Upper lobe of right lung (tissue), 1 donor: ENCODE data around the gene GAB3. TPM values are rescaled to one million over a fixed set of nuclear protein-coding genes. Genes with fewer than 3 reads are reported as not detected.

Experiments
- ATAC-seq: fragments of 200-7000 bp; cut with Tn5 transposase; one replicate; pipeline ENCODE4 v1.9.1; 2020; ENCODE audit warnings: mild to moderate bottlenecking, moderate library complexity
- DNase-seq: peaks from one replicate; pipeline ENCODE4 v3.0.0-alpha.2; 2020
- H3K27ac ChIP-seq: fragments of 200-600 bp; one replicate; pipeline ENCODE4 v1.8.0; 2022
- H3K27me3 ChIP-seq: fragments of 200-600 bp; one replicate; pipeline ENCODE4 v1.8.0; 2022; ENCODE audit warnings: mild to moderate bottlenecking
- H3K36me3 ChIP-seq: fragments of 200-600 bp; one replicate; pipeline ENCODE4 v1.8.0; 2022
- H3K4me1 ChIP-seq: fragments of 200-600 bp; one replicate; pipeline ENCODE4 v1.8.0; 2022
- H3K4me3 ChIP-seq: fragments of 200-600 bp; one replicate; pipeline ENCODE4 v1.8.0; 2022; ENCODE audit warnings: mild to moderate bottlenecking
- H3K9me3 ChIP-seq: fragments of 200-600 bp; one replicate; pipeline ENCODE4 v1.8.0; 2022
- intact Hi-C: fragments of 100-400 bp; cut with DNase I; formaldehyde crosslinking; loops from one replicate; pipeline ENCODE4 v1.11.0; 2022
- total RNA-seq: library from RNA; stranded (reverse); fragmentation: NEBNext Ultra II Directional; extraction: Animal tissue kit (Norgen Biotek cat#: 25700); gene quantifications from one replicate; pipeline ENCODE4 v1.2.1, GENCODE V29; 2021
- TF ChIP-seq, protein P1 (sequence below): fragments of 200-600 bp; IDR thresholded peaks from one replicate; pipeline ENCODE4 v1.8.0; 2022; ENCODE audit warnings: antibody characterized with exemption
- donor health status: DM: no; HTN: yes; CAD: no; lungs with severe emphysema.

Gene GAB3
- total RNA-seq, 1 donor from 2014 or later = 12.9 TPM

- Histone ChIP-seq H3K27ac (peak overlapping the region; percentile 82), H3K4me3 (no peak overlapping the region), H3K36me3 (no peaks in the 10 kb centered on the region), H3K27me3 (no peaks in the 10 kb centered on the region), H3K9me3 (no peaks in the 10 kb centered on the region), H3K4me1 (peaks cover 60% of the 10 kb centered on the region)
- ATAC-seq (peak; percentile 44), DNase-seq (no peak)
- TF ChIP-seq, protein P1, sequence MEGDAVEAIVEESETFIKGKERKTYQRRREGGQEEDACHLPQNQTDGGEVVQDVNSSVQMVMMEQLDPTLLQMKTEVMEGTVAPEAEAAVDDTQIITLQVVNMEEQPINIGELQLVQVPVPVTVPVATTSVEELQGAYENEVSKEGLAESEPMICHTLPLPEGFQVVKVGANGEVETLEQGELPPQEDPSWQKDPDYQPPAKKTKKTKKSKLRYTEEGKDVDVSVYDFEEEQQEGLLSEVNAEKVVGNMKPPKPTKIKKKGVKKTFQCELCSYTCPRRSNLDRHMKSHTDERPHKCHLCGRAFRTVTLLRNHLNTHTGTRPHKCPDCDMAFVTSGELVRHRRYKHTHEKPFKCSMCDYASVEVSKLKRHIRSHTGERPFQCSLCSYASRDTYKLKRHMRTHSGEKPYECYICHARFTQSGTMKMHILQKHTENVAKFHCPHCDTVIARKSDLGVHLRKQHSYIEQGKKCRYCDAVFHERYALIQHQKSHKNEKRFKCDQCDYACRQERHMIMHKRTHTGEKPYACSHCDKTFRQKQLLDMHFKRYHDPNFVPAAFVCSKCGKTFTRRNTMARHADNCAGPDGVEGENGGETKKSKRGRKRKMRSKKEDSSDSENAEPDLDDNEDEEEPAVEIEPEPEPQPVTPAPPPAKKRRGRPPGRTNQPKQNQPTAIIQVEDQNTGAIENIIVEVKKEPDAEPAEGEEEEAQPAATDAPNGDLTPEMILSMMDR = no peak
- intact Hi-C loops = no loop called here
Observed at GRCh38 chrX:154727871-154728270, 23.0 kb downstream of the GAB3 start.

DNA sequence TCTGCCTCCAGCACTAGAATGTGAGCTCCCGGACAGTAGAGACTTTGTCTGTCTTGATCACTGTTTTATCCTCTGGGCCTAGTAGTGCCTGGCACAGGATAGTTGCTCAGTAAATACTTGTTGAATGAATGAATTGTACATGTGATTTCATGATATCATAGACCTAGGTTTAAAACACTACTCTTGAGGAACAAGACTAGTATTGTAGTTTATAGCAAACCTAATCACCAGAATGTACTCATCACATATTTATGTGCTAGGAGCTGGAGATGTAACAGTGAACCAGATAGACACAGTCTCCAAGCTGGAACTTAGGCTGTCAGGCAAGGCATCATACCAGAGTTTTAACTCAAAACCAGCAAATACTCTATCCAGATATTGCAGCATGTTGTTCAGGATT, 23.5 kb downstream of the GAB3 start:
- Histone ChIP-seq H3K27ac (peak overlapping the region; percentile 82), H3K27me3 (no peaks in the 10 kb centered on the region), H3K4me3 (no peak overlapping the region), H3K36me3 (no peaks in the 10 kb centered on the region), H3K9me3 (no peaks in the 10 kb centered on the region), H3K4me1 (peaks cover 55% of the 10 kb centered on the region)
- ATAC-seq (no peak), DNase-seq (no peak)
- TF ChIP-seq, protein P1 = no peak
- intact Hi-C loops = no loop called here

- Histone ChIP-seq H3K9me3 (no peaks in the 10 kb centered on the region), H3K27me3 (no peaks in the 10 kb centered on the region), H3K36me3 (no peaks in the 10 kb centered on the region), H3K4me3 (no peak overlapping the region), H3K4me1 (peaks cover 35% of the 10 kb centered on the region), H3K27ac (peak overlapping the region; percentile 6)
- TF ChIP-seq, protein P1 = no peak
- intact Hi-C loops = no loop called here
- DNase-seq (no peak), ATAC-seq (peak; percentile 44)
Observed at GRCh38 chrX:154724993-154725756, 25.7 kb downstream of the GAB3 start.

- no peak for ATAC-seq
- Histone ChIP-seq H3K36me3 (no peaks in the 10 kb centered on the region), H3K4me3 (no peak overlapping the region), H3K9me3 (no peaks in the 10 kb centered on the region), H3K27me3 (no peaks in the 10 kb centered on the region), H3K4me1 (peaks cover 19% of the 10 kb centered on the region), H3K27ac (no peak overlapping the region)
- no peak for DNase-seq
- intact Hi-C loops = no loop called here
- TF ChIP-seq, protein P1 = no peak
Observed at GRCh38 chrX:154721155-154721554, 29.7 kb downstream of the GAB3 start.

GRCh38 chrX:154720067-154720466, 30.8 kb downstream of the GAB3 start:
- Histone ChIP-seq H3K36me3 (no peaks in the 10 kb centered on the region), H3K27me3 (no peaks in the 10 kb centered on the region), H3K9me3 (no peaks in the 10 kb centered on the region), H3K4me1 (peaks cover 18% of the 10 kb centered on the region), H3K4me3 (no peak overlapping the region), H3K27ac (no peak overlapping the region)
- TF ChIP-seq, protein P1 = no peak
- intact Hi-C loops = no loop called here
- ATAC-seq (no peak), DNase-seq (no peak)
